ENCODE data around the gene APP. TPM values are rescaled to one million over a fixed set of nuclear protein-coding genes. Genes with fewer than 3 reads are reported as not detected.

The APP gene
- total and polyA plus RNA-seq, 2 of the 13 experiments (the other 11 are each of a cell fraction or from before 2014, with no cell fraction given): 70.6 to 262 TPM

DNA sequence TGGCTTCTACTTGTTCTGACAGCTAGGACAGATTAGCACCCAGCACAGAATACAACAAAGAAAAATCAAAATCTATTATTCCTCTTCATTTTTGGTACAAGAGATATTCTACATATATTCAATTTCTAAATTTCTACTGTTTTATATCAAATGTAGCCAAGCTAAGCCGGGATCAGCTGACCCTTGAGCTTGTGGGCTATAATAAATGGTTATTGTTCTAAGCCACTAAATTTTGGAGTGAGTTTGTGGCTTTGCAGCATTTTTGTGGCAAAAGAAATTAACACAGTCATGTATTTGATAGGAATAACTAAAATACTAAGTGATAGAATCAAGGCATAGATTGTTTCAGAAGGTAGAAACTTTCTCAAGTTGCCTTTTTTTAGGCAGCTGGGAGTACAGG lies 50.7 kb downstream of the APP start (continued):
- TF ChIP-seq TMF1 (CRISPR knock-in tag; IDR thresholded peaks at IDR 0.05; ENCODE audit: low read depth) (no peak), SIX1 (CRISPR knock-in tag; IDR thresholded peaks at IDR 0.05; ENCODE audit: borderline replicate concordance) (no peak), ZNF12 (CRISPR knock-in tag; IDR thresholded peaks at IDR 0.05) (no peak), SP2 (CRISPR knock-in tag; IDR thresholded peaks at IDR 0.05) (no peak), ZNF776 (CRISPR knock-in tag; IDR thresholded peaks at IDR 0.05) (no peak)
- TF ChIP-seq, protein P1, sequence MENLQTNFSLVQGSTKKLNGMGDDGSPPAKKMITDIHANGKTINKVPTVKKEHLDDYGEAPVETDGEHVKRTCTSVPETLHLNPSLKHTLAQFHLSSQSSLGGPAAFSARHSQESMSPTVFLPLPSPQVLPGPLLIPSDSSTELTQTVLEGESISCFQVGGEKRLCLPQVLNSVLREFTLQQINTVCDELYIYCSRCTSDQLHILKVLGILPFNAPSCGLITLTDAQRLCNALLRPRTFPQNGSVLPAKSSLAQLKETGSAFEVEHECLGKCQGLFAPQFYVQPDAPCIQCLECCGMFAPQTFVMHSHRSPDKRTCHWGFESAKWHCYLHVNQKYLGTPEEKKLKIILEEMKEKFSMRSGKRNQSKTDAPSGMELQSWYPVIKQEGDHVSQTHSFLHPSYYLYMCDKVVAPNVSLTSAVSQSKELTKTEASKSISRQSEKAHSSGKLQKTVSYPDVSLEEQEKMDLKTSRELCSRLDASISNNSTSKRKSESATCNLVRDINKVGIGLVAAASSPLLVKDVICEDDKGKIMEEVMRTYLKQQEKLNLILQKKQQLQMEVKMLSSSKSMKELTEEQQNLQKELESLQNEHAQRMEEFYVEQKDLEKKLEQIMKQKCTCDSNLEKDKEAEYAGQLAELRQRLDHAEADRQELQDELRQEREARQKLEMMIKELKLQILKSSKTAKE (CRISPR knock-in tag; IDR thresholded peaks at IDR 0.05; ENCODE audit: borderline replicate concordance): no peak
- TF ChIP-seq, protein P2, sequence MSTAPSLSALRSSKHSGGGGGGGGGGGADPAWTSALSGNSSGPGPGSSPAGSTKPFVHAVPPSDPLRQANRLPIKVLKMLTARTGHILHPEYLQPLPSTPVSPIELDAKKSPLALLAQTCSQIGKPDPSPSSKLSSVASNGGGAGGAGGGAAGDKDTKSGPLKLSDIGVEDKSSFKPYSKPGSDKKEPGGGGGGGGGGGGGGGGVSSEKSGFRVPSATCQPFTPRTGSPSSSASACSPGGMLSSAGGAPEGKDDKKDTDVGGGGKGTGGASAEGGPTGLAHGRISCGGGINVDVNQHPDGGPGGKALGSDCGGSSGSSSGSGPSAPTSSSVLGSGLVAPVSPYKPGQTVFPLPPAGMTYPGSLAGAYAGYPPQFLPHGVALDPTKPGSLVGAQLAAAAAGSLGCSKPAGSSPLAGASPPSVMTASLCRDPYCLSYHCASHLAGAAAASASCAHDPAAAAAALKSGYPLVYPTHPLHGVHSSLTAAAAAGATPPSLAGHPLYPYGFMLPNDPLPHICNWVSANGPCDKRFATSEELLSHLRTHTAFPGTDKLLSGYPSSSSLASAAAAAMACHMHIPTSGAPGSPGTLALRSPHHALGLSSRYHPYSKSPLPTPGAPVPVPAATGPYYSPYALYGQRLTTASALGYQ (CRISPR knock-in tag; IDR thresholded peaks at IDR 0.05): no peak
- TF ChIP-seq, protein P3, sequence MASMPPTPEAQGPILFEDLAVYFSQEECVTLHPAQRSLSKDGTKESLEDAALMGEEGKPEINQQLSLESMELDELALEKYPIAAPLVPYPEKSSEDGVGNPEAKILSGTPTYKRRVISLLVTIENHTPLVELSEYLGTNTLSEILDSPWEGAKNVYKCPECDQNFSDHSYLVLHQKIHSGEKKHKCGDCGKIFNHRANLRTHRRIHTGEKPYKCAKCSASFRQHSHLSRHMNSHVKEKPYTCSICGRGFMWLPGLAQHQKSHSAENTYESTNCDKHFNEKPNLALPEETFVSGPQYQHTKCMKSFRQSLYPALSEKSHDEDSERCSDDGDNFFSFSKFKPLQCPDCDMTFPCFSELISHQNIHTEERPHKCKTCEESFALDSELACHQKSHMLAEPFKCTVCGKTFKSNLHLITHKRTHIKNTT (CRISPR knock-in tag; IDR thresholded peaks at IDR 0.05): no peak

Measured in HepG2 (cell line).